Common myeloid progenitor, CD34-positive (primary cell): ENCODE data around the gene ATP8B4.
"Not testable (repeated sequence)": the region's sequence is repeated elsewhere in the genome, so short reads cannot be mapped to it uniquely, and the experiment has no call there.

Experiments
- CTCF ChIA-PET: fragments of 350-600 bp; sonication (Branson Sonifier 250); formaldehyde crosslinking; loops from one replicate; lab custom pipeline; 2021; ENCODE audit warnings: antibody characterized with exemption; lab: Charles Lee
- POLR2A ChIA-PET: fragments of 350-600 bp; sonication (Branson Sonifier 250); formaldehyde crosslinking; loops from one replicate; lab custom pipeline; 2021; ENCODE audit warnings: antibody characterized with exemption; lab: Charles Lee
- DNase-seq, 3 donors: peaks; one replicate each; pipeline versions ENCODE4 v3.0.0 to v3.0.0-alpha.2; 2013
- H3K27ac ChIP-seq, 2 experiments: 1 replicate in 1 of 2; 2 replicates in 1 of 2; pipeline ENCODE4 v1.7.0; 2013; ENCODE audit warnings: inconsistent platforms in 2 of 2, low read length in 2 of 2, mild to moderate bottlenecking in 2 of 2, low read depth in 1 of 2, moderate library complexity in 1 of 2; ENCODE audit not compliant: severe bottlenecking in 2 of 2, insufficient read depth in 1 of 2, poor library complexity in 1 of 2
- H3K27me3 ChIP-seq, 5 experiments: replicated peaks in 2 of 5; 1 replicate in 3 of 5; 2 replicates in 2 of 5; pipeline versions ENCODE4 v1.6.1 to v1.7.0; 2013; ENCODE audit warnings: low read length in 4 of 5, mild to moderate bottlenecking in 2 of 5, moderate library complexity in 2 of 5, inconsistent platforms in 1 of 5; ENCODE audit not compliant: insufficient read depth in 5 of 5, control insufficient read depth in 4 of 5
- H3K36me3 ChIP-seq, 4 experiments: 1 replicate in 2 of 4; 2 replicates in 2 of 4; pipeline versions ENCODE4 v1.6.1 to v1.7.0; 2013; ENCODE audit warnings: low read length in 3 of 4, control low read depth in 1 of 4, mild to moderate bottlenecking in 1 of 4; ENCODE audit not compliant: control insufficient read depth in 4 of 4, insufficient read depth in 4 of 4
- H3K4me1 ChIP-seq, 4 experiments: 1 replicate in 3 of 4; 2 replicates in 1 of 4; pipeline versions ENCODE4 v1.6.1 to v1.7.1; 2013; ENCODE audit warnings: low read length in 3 of 4, mild to moderate bottlenecking in 3 of 4, control low read depth in 1 of 4, inconsistent platforms in 1 of 4, moderate library complexity in 1 of 4; ENCODE audit not compliant: control insufficient read depth in 4 of 4, insufficient read depth in 4 of 4; ENCODE audit errors: control extremely low read depth in 1 of 4
- H3K4me3 ChIP-seq, 7 experiments: 1 replicate in 4 of 7; 2 replicates in 3 of 7; pipeline versions ENCODE4 v1.5.1 to v1.7.0; 2013; ENCODE audit warnings: mild to moderate bottlenecking in 7 of 7, low read length in 6 of 7, moderate library complexity in 6 of 7, inconsistent platforms in 2 of 7, low read depth in 2 of 7, control low read depth in 1 of 7; ENCODE audit not compliant: insufficient read depth in 4 of 7, control insufficient read depth in 1 of 7; ENCODE audit errors: extremely low read depth in 1 of 7
- H3K9me3 ChIP-seq, 5 experiments: 1 replicate in 4 of 5; 2 replicates in 1 of 5; pipeline versions ENCODE4 v1.6.1 to v1.7.1; 2013; ENCODE audit warnings: low read length in 4 of 5, mild to moderate bottlenecking in 2 of 5, inconsistent platforms in 1 of 5, low read depth in 1 of 5, moderate library complexity in 1 of 5; ENCODE audit not compliant: control insufficient read depth in 4 of 5, insufficient read depth in 2 of 5; ENCODE audit errors: control extremely low read depth in 1 of 5
- WGBS: methylation state at CpG from one replicate; pipeline ENCODE4 v1.1.5; 2013; ENCODE audit not compliant: insufficient coverage; 5-methylcytosine and 5-hydroxymethylcytosine counted together

Gene ATP8B4

GRCh38 chr15:50132251-50132984 is 13.4 kb upstream of the ATP8B4 start:
- CTCF ChIA-PET = interaction anchor here (0.7 to 1.6 kb wide), 2 partner anchors 13 to 14 kb away, joined by 3 to 6 read pairs; partner anchors contain the start of gene ATP8B4
- DNase-seq, H3K36me3 ChIP-seq, H3K9me3 ChIP-seq, POLR2A ChIA-PET, H3K4me3 ChIP-seq, H3K27me3 ChIP-seq, H3K27ac ChIP-seq: not testable (repeated sequence)
- peaks cover 11 to 37% (median 32%) of the 10 kb centered on the region in 4 experiments for H3K4me1 ChIP-seq
- WGBS = no CpG with 5 or more reads among the region's 3 CpGs

- H3K4me1 ChIP-seq = peaks cover 11 to 42% (median 31%) of the 10 kb centered on the region in 4 experiments
- no peak for DNase-seq
- no peak overlapping the region for H3K27ac ChIP-seq
- H3K9me3 ChIP-seq = no peaks in the 10 kb centered on the region
- H3K27me3 ChIP-seq = no peaks in the 10 kb centered on the region
- no peaks in the 10 kb centered on the region for H3K36me3 ChIP-seq
- ChIA-PET CTCF (interaction anchor here (0.7 to 1.6 kb wide), 4 partner anchors 12 to 80 kb away, joined by 3 to 6 read pairs (median 4); partner anchors contain the start of gene ATP8B4), POLR2A (interaction anchor here (0.7 kb wide), 1 partner anchor 54 kb away, joined by 3 read pairs; no protein-coding TSS in a partner anchor)
- no peak overlapping the region for H3K4me3 ChIP-seq
- WGBS = no CpG with 5 or more reads among the region's 1 CpG
Measured at GRCh38 chr15:50131617-50132016, 12.6 kb upstream of the ATP8B4 start.

GRCh38 chr15:50128266-50128665 is 9.2 kb upstream of the ATP8B4 start:
- POLR2A ChIA-PET = interaction anchor here (0.6 kb wide), 1 partner anchor 694 kb away, joined by 4 read pairs; no protein-coding TSS in a partner anchor

GRCh38 chr15:50127255-50127777 is 8.3 kb upstream of the ATP8B4 start:
- H3K4me1 ChIP-seq = peaks cover 2 to 19% (median 10%) of the 10 kb centered on the region in 4 experiments
- ChIA-PET CTCF (interaction anchor here (0.9 to 5.1 kb wide), 7 partner anchors 9 to 227 kb away, joined by 3 to 52 read pairs (median 3); partner anchors contain the start of gene ATP8B4), POLR2A (no interaction called here)
- H3K4me3 ChIP-seq = no peak overlapping the region
- no peak overlapping the region for H3K27ac ChIP-seq
- no peaks in the 10 kb centered on the region for H3K36me3 ChIP-seq
- WGBS = 100% methylated on average over 4 of the region's 4 CpGs
- peaks cover 0 to 5% (median 2%) of the 10 kb centered on the region in 5 experiments for H3K9me3 ChIP-seq
- no peaks in the 10 kb centered on the region for H3K27me3 ChIP-seq
- DNase-seq = no peak

More at GRCh38 chr15:50128266-50128665, 9.2 kb upstream of the ATP8B4 start:
- Histone ChIP-seq H3K4me1 (peaks cover 0 to 16% (median 9%) of the 10 kb centered on the region in 4 experiments), H3K27me3 (no peaks in the 10 kb centered on the region), H3K27ac (no peak overlapping the region), H3K4me3 (no peak overlapping the region), H3K9me3 (peaks cover 0 to 5% (median 2%) of the 10 kb centered on the region in 5 experiments), H3K36me3 (no peaks in the 10 kb centered on the region)
- CTCF ChIA-PET = interaction anchor here (0.8 to 5.1 kb wide), 12 partner anchors 9 to 228 kb away, joined by 3 to 52 read pairs (median 4); partner anchors contain the start of gene ATP8B4
- DNase-seq = peak; percentile 78 to 82 (median 79)

DNA sequence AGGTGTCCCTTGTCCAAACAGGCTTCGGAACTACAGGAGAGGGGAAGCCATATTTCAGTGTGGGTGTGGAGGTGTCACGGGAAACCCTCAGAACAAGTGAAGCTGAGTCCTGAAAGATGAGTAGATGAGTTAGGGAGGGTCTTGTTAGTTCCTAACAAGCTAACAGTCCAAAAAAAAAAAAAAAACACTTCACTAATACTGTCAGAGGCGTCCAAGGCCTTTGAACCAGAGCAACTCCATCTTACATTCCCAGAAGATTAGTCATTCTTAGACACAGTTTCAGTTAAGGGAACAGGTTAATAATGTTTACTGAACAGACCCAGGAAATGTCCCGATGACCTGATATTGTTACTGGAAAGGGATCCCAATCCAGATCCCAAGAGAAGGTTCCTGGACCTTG is 7.0 kb upstream of the ATP8B4 start:
- DNase-seq = no peak
- no peak overlapping the region for H3K27ac ChIP-seq
- peaks cover 9 to 30% (median 10%) of the 10 kb centered on the region in 4 experiments for H3K4me1 ChIP-seq
- no peak overlapping the region for H3K4me3 ChIP-seq
- H3K27me3 ChIP-seq = no peaks in the 10 kb centered on the region
- H3K36me3 ChIP-seq = no peaks in the 10 kb centered on the region
- ChIA-PET POLR2A (interaction anchor here (0.6 kb wide), 1 partner anchor 1247 kb away, joined by 5 read pairs; no protein-coding TSS in a partner anchor), CTCF (interaction anchor here (1.0 to 5.1 kb wide), 3 partner anchors 8 to 19 kb away, joined by 3 to 52 read pairs (median 5); partner anchors contain the start of gene ATP8B4)
- peaks cover 0 to 5% (median 2%) of the 10 kb centered on the region in 5 experiments for H3K9me3 ChIP-seq
- 92% methylated on average over 2 of the region's 4 CpGs for WGBS

- CTCF ChIA-PET = no interaction called here
Measured at GRCh38 chr15:50124631-50125030, 5.6 kb upstream of the ATP8B4 start.

More at GRCh38 chr15:50124631-50125030, 5.6 kb upstream of the ATP8B4 start:
- DNase-seq = no peak
- Histone ChIP-seq H3K4me1 (peaks cover 9 to 42% (median 17%) of the 10 kb centered on the region in 4 experiments), H3K27me3 (no peaks in the 10 kb centered on the region), H3K9me3 (peaks cover 0 to 5% (median 2%) of the 10 kb centered on the region in 5 experiments), H3K36me3 (no peaks in the 10 kb centered on the region), H3K27ac (no peak overlapping the region), H3K4me3 (no peak overlapping the region)
- POLR2A ChIA-PET = no interaction called here
